Lower lobe of right lung (tissue), 2 donors: ENCODE measurements around the gene ADAD2. TPM values are rescaled to one million over a fixed set of nuclear protein-coding genes. Genes with fewer than 3 reads are reported as not detected.

Experiments used
- ATAC-seq, 2 donors: fragments of 200-7000 bp; cut with Tn5 transposase; one replicate each; pipeline ENCODE4 v1.9.1; 2020 to 2022; ENCODE audit warnings: mild to moderate bottlenecking in 2 of 2, moderate library complexity in 2 of 2
- DNase-seq: peaks from one replicate; pipeline ENCODE4 v3.0.0-alpha.2; 2020
- H3K27ac ChIP-seq: fragments of 200-600 bp; one replicate; pipeline ENCODE4 v1.8.0; 2022
- H3K27me3 ChIP-seq: fragments of 200-600 bp; one replicate; pipeline ENCODE4 v1.8.0; 2022; ENCODE audit warnings: low read depth
- H3K36me3 ChIP-seq: fragments of 200-600 bp; one replicate; pipeline ENCODE4 v1.8.0; 2022; ENCODE audit warnings: mild to moderate bottlenecking
- H3K4me1 ChIP-seq: fragments of 200-600 bp; one replicate; pipeline ENCODE4 v1.8.0; 2022
- H3K4me3 ChIP-seq: fragments of 200-600 bp; one replicate; pipeline ENCODE4 v1.8.0; 2022; ENCODE audit warnings: mild to moderate bottlenecking
- H3K9me3 ChIP-seq: fragments of 200-600 bp; one replicate; pipeline ENCODE4 v1.8.0; 2022
- intact Hi-C: fragments of 100-400 bp; cut with DNase I; formaldehyde crosslinking; loops from one replicate; pipeline ENCODE4 v1.11.0; 2022
- total RNA-seq: library from RNA; stranded (reverse); fragmentation: NEBNext Ultra II Directional; extraction: Animal tissue kit (Norgen Biotek cat#: 25700); gene quantifications from one replicate; pipeline ENCODE4 v1.2.1, GENCODE V29; 2021
- TF ChIP-seq, protein P1 (sequence below): fragments of 200-600 bp; IDR thresholded peaks from one replicate; pipeline ENCODE4 v1.8.0; 2022; ENCODE audit warnings: antibody characterized with exemption, mild to moderate bottlenecking
- donor health status: DM: no; HTN: yes; CAD: no; lungs with severe emphysema.

The ADAD2 gene
- total RNA-seq, 1 donor from 2014 or later, result not detected

DNA sequence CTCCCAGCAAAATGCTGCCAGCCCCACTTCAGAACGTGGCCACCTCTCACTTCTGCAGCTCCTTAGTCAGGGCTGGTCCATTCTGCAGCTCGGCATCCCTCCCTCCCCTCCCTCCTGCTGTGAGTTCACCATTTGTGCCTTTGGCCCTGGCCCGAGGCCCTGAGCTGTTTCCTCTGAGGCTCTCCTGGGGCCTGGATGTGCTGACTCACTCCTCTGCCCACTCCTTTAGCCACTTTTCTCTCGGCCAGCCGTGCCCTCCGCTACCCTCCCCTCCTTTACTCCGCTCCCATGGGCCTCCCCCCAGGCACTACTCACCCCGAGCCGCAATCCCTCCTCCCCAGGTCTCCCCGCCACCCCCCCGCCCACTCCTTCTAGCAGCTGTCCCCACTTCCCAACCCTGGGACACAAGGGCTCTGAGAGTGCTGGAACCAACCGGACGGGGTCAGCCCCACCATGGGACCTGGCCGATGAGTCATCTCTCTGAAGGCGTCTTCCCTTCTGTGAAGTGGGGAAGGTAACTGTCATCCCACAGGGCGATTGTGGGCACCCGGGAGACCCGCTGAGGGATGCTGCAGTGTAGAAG lies 37.4 kb downstream of the ADAD2 start:
- ATAC-seq, result peak; percentile 77 to 84

GRCh38 chr16:84229471-84229870 lies 38.5 kb downstream of the ADAD2 start:
- H3K4me3 ChIP-seq, result no peak overlapping the region
- peaks cover 6% of the 10 kb centered on the region for H3K4me1 ChIP-seq
- no peak overlapping the region for H3K27ac ChIP-seq
- no peaks in the 10 kb centered on the region for H3K9me3 ChIP-seq
- TF ChIP-seq, protein P1, sequence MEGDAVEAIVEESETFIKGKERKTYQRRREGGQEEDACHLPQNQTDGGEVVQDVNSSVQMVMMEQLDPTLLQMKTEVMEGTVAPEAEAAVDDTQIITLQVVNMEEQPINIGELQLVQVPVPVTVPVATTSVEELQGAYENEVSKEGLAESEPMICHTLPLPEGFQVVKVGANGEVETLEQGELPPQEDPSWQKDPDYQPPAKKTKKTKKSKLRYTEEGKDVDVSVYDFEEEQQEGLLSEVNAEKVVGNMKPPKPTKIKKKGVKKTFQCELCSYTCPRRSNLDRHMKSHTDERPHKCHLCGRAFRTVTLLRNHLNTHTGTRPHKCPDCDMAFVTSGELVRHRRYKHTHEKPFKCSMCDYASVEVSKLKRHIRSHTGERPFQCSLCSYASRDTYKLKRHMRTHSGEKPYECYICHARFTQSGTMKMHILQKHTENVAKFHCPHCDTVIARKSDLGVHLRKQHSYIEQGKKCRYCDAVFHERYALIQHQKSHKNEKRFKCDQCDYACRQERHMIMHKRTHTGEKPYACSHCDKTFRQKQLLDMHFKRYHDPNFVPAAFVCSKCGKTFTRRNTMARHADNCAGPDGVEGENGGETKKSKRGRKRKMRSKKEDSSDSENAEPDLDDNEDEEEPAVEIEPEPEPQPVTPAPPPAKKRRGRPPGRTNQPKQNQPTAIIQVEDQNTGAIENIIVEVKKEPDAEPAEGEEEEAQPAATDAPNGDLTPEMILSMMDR, result no peak
- intact Hi-C loops, result no loop called here
- DNase-seq (no peak), ATAC-seq (no peak)
- H3K27me3 ChIP-seq, result no peaks in the 10 kb centered on the region
- no peaks in the 10 kb centered on the region for H3K36me3 ChIP-seq

More for the DNA sequence above, 37.4 kb downstream of the ADAD2 start:
- Histone ChIP-seq H3K9me3 (no peaks in the 10 kb centered on the region), H3K36me3 (no peaks in the 10 kb centered on the region), H3K4me3 (no peak overlapping the region), H3K27me3 (no peaks in the 10 kb centered on the region), H3K27ac (no peak overlapping the region), H3K4me1 (peaks cover 6% of the 10 kb centered on the region)
- TF ChIP-seq, protein P1, result no peak
- intact Hi-C loops, result no loop called here
- DNase-seq, result peak; percentile 58

DNA sequence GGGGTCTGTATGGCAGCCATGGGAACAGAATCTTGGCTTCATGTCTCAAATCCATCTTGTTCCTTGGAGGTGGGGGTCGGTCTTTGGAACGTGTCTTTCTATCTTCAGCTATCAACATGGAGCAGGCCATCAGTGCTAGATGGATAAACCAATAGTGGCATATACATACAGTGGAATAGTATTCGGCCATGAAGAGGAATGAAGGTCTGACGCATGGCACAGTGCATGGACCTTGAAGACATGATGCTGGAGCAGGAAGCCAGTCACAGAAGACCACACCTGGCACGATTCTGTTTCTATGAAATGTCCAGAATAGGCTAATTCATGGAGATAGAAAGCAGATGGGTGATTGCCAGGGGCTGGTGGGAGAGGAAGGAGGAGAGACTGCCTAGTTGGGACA lies 41.1 kb downstream of the ADAD2 start:
- ATAC-seq, result no peak
- no peaks in the 10 kb centered on the region for H3K36me3 ChIP-seq

DNA sequence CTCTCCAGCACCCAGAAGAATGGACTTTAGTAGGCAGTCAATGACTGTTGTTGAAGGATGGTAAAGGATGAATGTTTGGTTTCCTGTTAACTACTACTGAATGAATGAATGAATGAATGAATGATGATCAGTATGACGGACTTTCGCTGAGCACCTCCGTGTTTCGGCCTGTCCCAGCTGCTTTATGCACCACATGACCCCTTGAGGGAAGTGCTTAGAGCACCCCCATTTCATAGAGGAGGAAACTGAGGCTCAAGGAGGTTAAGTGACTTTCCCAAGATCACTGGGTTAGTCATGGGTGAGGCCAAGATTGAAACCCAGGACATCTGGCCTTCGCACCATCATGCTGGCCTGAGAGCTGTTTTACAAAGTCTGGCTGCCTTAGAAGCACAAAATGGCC lies 42.0 kb downstream of the ADAD2 start:
- no peak for ATAC-seq
- no peaks in the 10 kb centered on the region for H3K9me3 ChIP-seq
- peaks cover 2% of the 10 kb centered on the region for H3K4me1 ChIP-seq
- H3K27ac ChIP-seq, result no peak overlapping the region
- DNase-seq, result peak; percentile 3
- H3K36me3 ChIP-seq, result no peaks in the 10 kb centered on the region
- H3K4me3 ChIP-seq, result no peak overlapping the region
- intact Hi-C loops, result no loop called here
- no peaks in the 10 kb centered on the region for H3K27me3 ChIP-seq
- TF ChIP-seq, protein P1, result no peak

More for the DNA sequence above, 41.1 kb downstream of the ADAD2 start:
- H3K27me3 ChIP-seq, result no peaks in the 10 kb centered on the region
- H3K27ac ChIP-seq, result no peak overlapping the region
- no peak overlapping the region for H3K4me3 ChIP-seq
- peaks cover 6% of the 10 kb centered on the region for H3K4me1 ChIP-seq
- no peak for DNase-seq
- TF ChIP-seq, protein P1, result no peak
- intact Hi-C loops, result no loop called here
- no peaks in the 10 kb centered on the region for H3K9me3 ChIP-seq

DNA sequence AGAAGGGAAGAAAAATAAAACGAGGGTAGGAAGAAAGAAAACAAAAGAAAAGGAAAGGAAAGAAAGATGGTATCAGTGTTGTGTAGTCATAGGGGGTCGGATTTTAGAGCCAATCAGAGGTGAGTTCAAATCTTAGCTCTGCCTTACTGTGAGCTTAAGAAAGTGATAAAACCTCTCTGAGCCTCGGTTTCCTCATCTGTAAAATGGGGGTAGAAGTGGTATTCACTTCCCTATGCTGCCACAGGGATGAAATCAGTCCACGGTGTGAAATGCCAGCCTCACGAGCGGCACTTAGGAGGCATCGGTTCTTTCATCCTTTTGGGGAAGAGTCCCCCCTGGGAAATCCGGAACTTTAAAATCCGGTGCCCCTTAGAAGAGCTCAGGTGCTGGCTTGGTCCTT lies 42.8 kb downstream of the ADAD2 start:
- no peaks in the 10 kb centered on the region for H3K36me3 ChIP-seq
- H3K27ac ChIP-seq, result no peak overlapping the region
- ATAC-seq (no peak), DNase-seq (no peak)
- intact Hi-C loops, result no loop called here
- no peaks in the 10 kb centered on the region for H3K4me1 ChIP-seq
- no peak overlapping the region for H3K4me3 ChIP-seq
- no peaks in the 10 kb centered on the region for H3K27me3 ChIP-seq
- TF ChIP-seq, protein P1, result no peak
- no peaks in the 10 kb centered on the region for H3K9me3 ChIP-seq
